Progenitor cell of endocrine pancreas (in vitro differentiated cells): Measurements from ENCODE around the gene CD81. TPM values are rescaled to one million over a fixed set of nuclear protein-coding genes. Genes with fewer than 3 reads are reported as not detected.

Experiments
- DNase-seq: peaks from one replicate; pipeline ENCODE4 v3.0.0; 2021; ENCODE audit warnings: low spot score; ENCODE audit not compliant: unreplicated experiment
- H3K27ac Mint-ChIP-seq: 2 replicates; pipeline ENCODE4 v1.8.0; 2021; ENCODE audit warnings: mild to moderate bottlenecking, moderate library complexity, mixed read lengths
- H3K27me3 Mint-ChIP-seq: 2 replicates; pipeline ENCODE4 v1.8.0; 2021; ENCODE audit warnings: mixed read lengths
- H3K36me3 Mint-ChIP-seq: 2 replicates; pipeline ENCODE4 v1.8.0; 2022; ENCODE audit warnings: mixed read lengths; ENCODE audit not compliant: insufficient read depth
- H3K4me1 Mint-ChIP-seq: 2 replicates; pipeline ENCODE4 v1.8.0; 2021; ENCODE audit warnings: low read depth, mixed read lengths
- H3K4me3 Mint-ChIP-seq: 2 replicates; pipeline ENCODE4 v1.8.0; 2021; ENCODE audit warnings: low read depth, mild to moderate bottlenecking, moderate library complexity, mixed read lengths
- H3K9me3 Mint-ChIP-seq: 2 replicates; pipeline ENCODE4 v1.8.0; 2021; ENCODE audit warnings: low read depth, mixed read lengths
- CTCF ChIP-seq: fragments of 200-600 bp; sonication (generic); IDR thresholded peaks from one replicate; pipeline ENCODE4 v1.5.0; 2021; ENCODE audit warnings: antibody characterized with exemption, mild to moderate bottlenecking; ENCODE audit not compliant: unreplicated experiment
- total RNA-seq: library from RNA; stranded (reverse); gene quantifications from 2 replicates; pipeline ENCODE4 v1.2.1, GENCODE V29; 2021

Gene CD81
- total RNA-seq, 1 donor from 2014 or later, result 166 TPM

DNA sequence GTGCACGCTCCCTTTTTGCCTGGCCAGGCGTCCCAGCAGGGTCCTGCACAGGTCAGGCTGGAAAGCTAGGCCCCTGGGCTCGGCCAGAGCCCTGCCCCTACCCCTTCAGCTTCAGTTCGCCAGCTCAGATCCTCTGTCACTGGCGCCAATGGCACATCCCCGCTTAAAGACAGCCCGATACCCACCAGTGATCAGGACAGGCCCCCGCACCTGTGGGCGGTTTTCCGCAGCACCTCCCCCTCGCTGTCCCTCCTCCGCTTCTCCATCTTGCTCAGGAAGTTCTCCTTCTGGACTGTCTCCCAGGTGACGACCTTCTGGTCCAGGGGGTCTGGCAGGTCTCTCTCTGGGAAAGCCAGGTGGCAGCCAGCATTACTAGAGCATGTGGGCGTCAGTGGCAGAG lies 29.3 kb downstream of the CD81 start:
- peaks cover 3% of the 10 kb centered on the region for H3K36me3 Mint-ChIP-seq
- DNase-seq, result no peak
- TF ChIP-seq CTCF, result no peak
- peak overlapping the region; percentile 59 for H3K27ac Mint-ChIP-seq
- peaks cover 30% of the 10 kb centered on the region for H3K4me1 Mint-ChIP-seq
- no peaks in the 10 kb centered on the region for H3K27me3 Mint-ChIP-seq
- H3K9me3 Mint-ChIP-seq, result no peaks in the 10 kb centered on the region
- H3K4me3 Mint-ChIP-seq, result peak overlapping the region; percentile 7

DNA sequence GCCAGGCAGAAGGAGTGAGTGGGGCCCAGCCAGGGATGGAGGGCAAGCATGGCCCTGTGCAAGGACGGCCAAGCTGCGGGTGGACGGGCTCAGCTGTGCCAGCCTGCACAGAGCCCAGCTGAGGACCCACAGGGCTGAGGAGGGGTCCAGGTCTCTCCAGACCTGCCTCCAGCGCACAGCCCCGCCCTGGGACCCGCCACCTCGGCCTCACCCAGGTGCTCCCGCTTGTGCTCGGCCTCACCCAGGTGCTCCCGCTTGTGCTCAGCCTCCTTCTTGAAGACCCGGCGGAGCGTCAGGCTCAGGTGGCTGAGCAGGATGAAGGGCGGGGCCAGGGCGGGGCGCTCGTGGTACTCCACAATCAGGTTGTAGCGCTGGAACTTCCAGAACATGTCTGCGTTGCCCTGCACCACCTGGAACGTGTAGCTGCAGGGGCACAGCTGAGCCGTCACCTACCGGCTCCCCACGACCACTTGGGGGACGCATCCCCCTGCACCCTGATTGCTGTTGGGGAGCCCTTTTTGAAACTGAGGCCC lies 29.8 kb downstream of the CD81 start:
- no peaks in the 10 kb centered on the region for H3K9me3 Mint-ChIP-seq
- H3K36me3 Mint-ChIP-seq, result peaks cover 3% of the 10 kb centered on the region
- H3K4me1 Mint-ChIP-seq, result peaks cover 29% of the 10 kb centered on the region
- no peak for DNase-seq
- no peak for TF ChIP-seq CTCF
- peak overlapping the region; percentile 59 for H3K27ac Mint-ChIP-seq
- H3K4me3 Mint-ChIP-seq, result no peak overlapping the region
- H3K27me3 Mint-ChIP-seq, result no peaks in the 10 kb centered on the region

GRCh38 chr11:2408671-2409070 lies 31.6 kb downstream of the CD81 start:
- peaks cover 1% of the 10 kb centered on the region for H3K36me3 Mint-ChIP-seq
- H3K27me3 Mint-ChIP-seq, result no peaks in the 10 kb centered on the region
- TF ChIP-seq CTCF, result no peak
- H3K27ac Mint-ChIP-seq, result peak overlapping the region; percentile 93
- no peak for DNase-seq
- no peak overlapping the region for H3K4me3 Mint-ChIP-seq
- no peaks in the 10 kb centered on the region for H3K9me3 Mint-ChIP-seq
- H3K4me1 Mint-ChIP-seq, result peaks cover 29% of the 10 kb centered on the region

DNA sequence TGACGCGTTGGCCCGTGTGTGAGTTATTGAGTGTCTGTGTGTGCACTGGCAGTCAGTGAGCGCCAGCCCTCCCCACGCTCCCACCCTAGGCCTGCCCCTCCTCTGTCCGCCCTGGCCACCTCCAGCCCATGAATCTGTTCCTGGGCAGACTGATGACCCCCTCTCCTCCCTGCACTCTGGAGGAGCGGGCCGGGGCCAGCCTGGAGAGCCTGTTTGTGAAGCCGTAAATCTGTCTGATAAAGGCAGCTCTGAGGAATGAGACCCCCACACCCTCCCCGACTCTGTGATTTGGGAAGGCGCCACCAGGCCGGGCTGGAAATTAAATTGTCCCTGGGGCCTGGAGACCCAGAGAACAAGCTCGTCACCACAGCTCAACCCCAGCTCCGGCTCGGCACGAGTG lies 32.0 kb downstream of the CD81 start:
- TF ChIP-seq CTCF, result no peak
- no peaks in the 10 kb centered on the region for H3K36me3 Mint-ChIP-seq

GRCh38 chr11:2409611-2410468 lies 32.7 kb downstream of the CD81 start:
- Mint-ChIP-seq H3K27me3 (no peaks in the 10 kb centered on the region), H3K36me3 (no peaks in the 10 kb centered on the region), H3K9me3 (no peaks in the 10 kb centered on the region), H3K27ac (peak overlapping the region; percentile 93), H3K4me1 (peaks cover 29% of the 10 kb centered on the region), H3K4me3 (no peak overlapping the region)
- no peak for TF ChIP-seq CTCF
- no peak for DNase-seq

More for the DNA sequence above, 32.0 kb downstream of the CD81 start:
- Mint-ChIP-seq H3K4me3 (peak overlapping the region; percentile 54), H3K27ac (peak overlapping the region; percentile 93), H3K9me3 (no peaks in the 10 kb centered on the region), H3K4me1 (peaks cover 29% of the 10 kb centered on the region), H3K27me3 (no peaks in the 10 kb centered on the region)
- no peak for DNase-seq
